ENCODE measurements around the gene C22orf31.

Gene C22orf31

GRCh38 chr22:29081517-29082236, 20.0 kb upstream of the C22orf31 start:
- TF ChIP-seq ZFX (IDR thresholded peaks at IDR 0.05; ENCODE audit: borderline replicate concordance) = no peak
- TF ChIP-seq, protein P1, sequence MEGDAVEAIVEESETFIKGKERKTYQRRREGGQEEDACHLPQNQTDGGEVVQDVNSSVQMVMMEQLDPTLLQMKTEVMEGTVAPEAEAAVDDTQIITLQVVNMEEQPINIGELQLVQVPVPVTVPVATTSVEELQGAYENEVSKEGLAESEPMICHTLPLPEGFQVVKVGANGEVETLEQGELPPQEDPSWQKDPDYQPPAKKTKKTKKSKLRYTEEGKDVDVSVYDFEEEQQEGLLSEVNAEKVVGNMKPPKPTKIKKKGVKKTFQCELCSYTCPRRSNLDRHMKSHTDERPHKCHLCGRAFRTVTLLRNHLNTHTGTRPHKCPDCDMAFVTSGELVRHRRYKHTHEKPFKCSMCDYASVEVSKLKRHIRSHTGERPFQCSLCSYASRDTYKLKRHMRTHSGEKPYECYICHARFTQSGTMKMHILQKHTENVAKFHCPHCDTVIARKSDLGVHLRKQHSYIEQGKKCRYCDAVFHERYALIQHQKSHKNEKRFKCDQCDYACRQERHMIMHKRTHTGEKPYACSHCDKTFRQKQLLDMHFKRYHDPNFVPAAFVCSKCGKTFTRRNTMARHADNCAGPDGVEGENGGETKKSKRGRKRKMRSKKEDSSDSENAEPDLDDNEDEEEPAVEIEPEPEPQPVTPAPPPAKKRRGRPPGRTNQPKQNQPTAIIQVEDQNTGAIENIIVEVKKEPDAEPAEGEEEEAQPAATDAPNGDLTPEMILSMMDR (IDR thresholded peaks at IDR 0.05) = no peak
- H3K27ac ChIP-seq = no peak overlapping the region

- TF ChIP-seq ZFX (IDR thresholded peaks at IDR 0.05; ENCODE audit: borderline replicate concordance) = no peak
- TF ChIP-seq, protein P1 (IDR thresholded peaks at IDR 0.05) = no peak
- no peak overlapping the region for H3K27ac ChIP-seq
Measured at GRCh38 chr22:29080106-29080975, 18.7 kb upstream of the C22orf31 start.

- peak overlapping the region; percentile 42 for H3K27ac ChIP-seq
- TF ChIP-seq, protein P1 (IDR thresholded peaks at IDR 0.05) = no peak
- no peak for TF ChIP-seq ZFX (IDR thresholded peaks at IDR 0.05; ENCODE audit: borderline replicate concordance)
Measured at GRCh38 chr22:29079218-29079901, 17.7 kb upstream of the C22orf31 start.

GRCh38 chr22:29078869-29079207, 17.2 kb upstream of the C22orf31 start:
- H3K27ac ChIP-seq = peak overlapping the region; percentile 42; the same call in 1 of the 2 replicates
- TF ChIP-seq, protein P1 (IDR thresholded peaks at IDR 0.05) = no peak
- no peak for TF ChIP-seq ZFX (IDR thresholded peaks at IDR 0.05; ENCODE audit: borderline replicate concordance)

DNA sequence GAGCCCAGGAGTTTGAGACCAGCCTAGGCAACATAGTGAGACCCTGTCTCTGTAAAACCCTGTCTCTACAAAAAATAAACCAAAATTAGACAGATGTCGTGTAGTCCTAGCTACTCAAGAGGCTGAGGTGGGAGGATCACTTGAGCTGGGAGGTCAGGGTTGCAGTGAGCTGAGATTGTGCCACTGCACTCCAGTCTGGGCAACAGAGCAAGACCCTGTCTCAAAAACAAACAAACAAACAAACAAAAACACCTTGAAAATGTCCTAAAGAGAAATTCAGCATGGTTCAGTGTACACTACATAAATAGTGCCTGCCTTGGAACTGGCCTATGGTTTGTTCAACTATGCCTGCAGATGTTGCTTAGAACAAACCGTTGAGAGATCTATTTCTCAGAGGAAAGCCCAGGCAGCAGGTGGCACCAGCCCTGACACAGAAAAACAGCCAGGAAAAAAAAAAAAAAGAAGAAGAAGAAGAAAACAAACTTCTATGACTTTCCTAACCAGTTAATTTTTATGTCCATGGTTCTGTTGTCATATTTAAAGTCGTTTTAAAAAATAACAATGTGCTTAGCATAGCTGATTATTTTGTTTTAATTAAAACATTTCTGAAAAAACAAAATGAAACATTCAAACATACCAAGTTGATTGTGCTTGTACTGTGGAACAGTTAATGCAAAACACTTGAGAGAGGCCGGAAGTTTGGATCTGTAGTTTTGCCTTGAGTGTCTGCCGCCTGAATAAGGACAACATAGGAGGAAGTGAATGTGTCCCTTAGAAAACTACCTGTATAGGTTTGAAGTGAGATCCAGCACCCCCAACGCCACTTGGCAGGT, 16.6 kb upstream of the C22orf31 start:
- H3K27ac ChIP-seq = no peak overlapping the region
- TF ChIP-seq, protein P1 (IDR thresholded peaks at IDR 0.05) = no peak
- no peak for TF ChIP-seq ZFX (IDR thresholded peaks at IDR 0.05; ENCODE audit: borderline replicate concordance)

DNA sequence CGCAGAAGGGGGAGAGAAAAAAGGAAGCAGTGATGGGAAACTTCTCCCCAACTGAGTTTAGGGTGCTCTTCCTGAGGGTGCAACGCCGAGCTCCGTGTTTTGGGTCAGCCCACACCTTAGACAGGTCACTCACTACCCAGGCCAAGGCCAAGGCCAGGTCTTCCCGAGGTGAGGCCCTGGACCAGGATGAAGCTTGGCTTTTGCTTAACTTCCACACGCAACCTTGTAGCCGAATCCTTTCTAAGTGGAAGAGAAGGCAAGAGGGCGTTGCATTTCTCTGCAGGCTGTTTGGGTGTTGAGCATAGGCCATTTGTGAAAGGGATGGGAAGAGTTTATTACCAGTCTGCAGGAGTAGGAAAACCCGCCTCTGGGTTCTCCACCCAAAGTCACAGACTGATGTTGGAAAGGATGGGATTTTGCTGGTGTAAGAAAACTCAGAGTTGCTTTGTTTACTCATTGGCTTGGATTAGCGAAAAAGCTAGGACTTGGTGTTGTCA, 12.7 kb upstream of the C22orf31 start:
- no peak for TF ChIP-seq ZFX (IDR thresholded peaks at IDR 0.05; ENCODE audit: borderline replicate concordance)
- TF ChIP-seq, protein P1 (IDR thresholded peaks at IDR 0.05) = no peak
- no peak overlapping the region for H3K27ac ChIP-seq
